DOHH2 (cell line): ENCODE measurements around the gene DACT1.

ENCODE experiments used
- CTCF ChIP-seq: fragments of 200-600 bp; sonication (generic); IDR thresholded peaks from one replicate; pipeline ENCODE4 v1.5.1; 2014; ENCODE audit warnings: antibody characterized with exemption, mild to moderate bottlenecking, low read depth, low read length; ENCODE audit not compliant: poor library complexity, severe bottlenecking
- EZH2phosphoT487 ChIP-seq: fragments of 200-600 bp; sonication (generic); IDR thresholded peaks from 2 replicates; pipeline ENCODE4 v1.6.1; 2017; ENCODE audit warnings: borderline replicate concordance, mild to moderate bottlenecking, antibody characterized with exemption, low read length, moderate library complexity, mixed read lengths

- TF ChIP-seq CTCF (no peak), EZH2phosphoT487 (no peak)
Measured at GRCh38 chr14:58597041-58597440, 40.7 kb upstream of the DACT1 start.
